Iris pigment epithelial cell (primary cell): ENCODE results near the gene CCSER2.
"Not testable (repeated sequence)": the region's sequence is repeated elsewhere in the genome, so short reads cannot be mapped to it uniquely, and the experiment has no call there.

Source experiments
- DNase-seq: peaks from one replicate; pipeline ENCODE4 v3.0.0-alpha.2; 2011; ENCODE audit warnings: low read depth

CCSER2 gene

DNA sequence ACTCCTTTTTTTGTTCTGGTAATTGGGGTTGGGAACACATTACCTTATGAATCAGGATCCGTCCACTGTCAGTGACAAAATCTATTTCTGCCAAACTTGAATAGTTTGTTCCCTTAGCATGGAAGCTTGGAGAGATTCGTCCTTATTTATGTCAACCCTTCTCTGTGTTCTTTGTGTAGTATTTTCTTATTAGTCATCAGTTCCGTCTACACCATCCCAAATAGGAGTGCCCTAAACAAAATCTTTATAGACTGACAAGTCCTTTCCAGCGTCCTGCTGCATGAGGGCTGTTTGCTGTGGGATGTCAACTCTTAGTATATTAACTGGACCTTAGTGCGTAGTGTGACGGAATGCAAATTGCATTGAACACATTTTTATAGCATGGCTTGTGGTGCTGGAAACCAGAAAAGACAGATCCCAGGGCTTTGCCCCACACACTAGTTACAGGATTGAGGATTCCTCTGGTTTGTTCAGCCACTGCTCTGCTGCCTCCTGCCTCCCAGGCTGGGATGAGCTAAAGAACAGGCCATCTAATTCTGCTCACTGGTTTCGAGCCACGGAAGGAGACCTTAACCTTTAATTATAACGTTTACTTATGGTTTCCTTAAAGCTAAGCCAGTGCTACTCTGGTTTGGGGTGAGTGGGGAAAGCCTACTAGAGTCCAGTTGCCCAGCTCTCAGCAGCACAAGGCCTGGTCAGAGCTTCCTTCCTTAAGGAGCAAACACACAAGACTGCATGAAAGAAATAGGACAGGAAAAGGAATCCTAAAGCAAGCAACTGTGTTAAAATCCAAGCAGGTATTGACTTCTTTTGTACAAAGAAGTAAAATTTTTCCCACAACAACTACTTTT is 194.4 kb downstream of the CCSER2 start:
- no peak for DNase-seq

DNA sequence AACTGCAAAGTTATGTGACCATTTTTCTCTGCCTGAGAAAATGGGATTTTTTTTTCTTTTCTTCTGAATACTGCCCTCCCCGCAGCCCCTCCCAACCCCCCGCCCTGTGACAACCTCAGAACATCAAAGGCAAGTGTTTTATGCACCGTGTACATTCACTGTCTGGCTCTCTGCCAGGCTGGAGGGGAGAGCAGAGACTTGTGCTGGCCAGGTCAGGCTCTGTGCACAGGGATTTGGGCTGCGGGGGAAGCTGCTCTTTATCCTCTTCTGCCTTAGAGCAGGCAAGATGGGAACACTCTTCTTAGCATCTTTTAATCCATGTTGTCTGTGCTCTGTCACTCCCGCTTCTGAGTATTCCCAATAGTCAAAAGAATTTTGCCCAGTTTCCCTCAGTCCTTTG is 195.1 kb downstream of the CCSER2 start:
- no peak for DNase-seq

DNA sequence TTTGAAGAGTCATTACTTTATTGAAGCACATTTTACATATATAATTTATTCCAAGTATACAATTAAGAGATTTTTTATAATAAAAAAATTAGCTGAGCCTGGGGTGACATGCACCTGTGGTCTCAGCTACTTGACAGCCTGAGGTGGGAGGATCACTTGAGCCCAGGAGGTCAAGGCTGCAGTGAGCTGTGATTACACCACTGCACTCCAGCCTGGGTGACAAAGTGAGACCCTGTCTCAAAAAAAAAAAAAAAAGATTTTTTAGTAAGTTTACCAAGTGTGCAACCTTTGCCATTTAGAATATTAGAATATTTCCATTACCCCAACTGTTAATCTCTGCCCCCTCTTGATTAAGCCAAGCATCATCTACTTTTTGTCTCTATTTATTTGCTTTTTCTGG is 196.0 kb downstream of the CCSER2 start:
- DNase-seq = no peak

DNA sequence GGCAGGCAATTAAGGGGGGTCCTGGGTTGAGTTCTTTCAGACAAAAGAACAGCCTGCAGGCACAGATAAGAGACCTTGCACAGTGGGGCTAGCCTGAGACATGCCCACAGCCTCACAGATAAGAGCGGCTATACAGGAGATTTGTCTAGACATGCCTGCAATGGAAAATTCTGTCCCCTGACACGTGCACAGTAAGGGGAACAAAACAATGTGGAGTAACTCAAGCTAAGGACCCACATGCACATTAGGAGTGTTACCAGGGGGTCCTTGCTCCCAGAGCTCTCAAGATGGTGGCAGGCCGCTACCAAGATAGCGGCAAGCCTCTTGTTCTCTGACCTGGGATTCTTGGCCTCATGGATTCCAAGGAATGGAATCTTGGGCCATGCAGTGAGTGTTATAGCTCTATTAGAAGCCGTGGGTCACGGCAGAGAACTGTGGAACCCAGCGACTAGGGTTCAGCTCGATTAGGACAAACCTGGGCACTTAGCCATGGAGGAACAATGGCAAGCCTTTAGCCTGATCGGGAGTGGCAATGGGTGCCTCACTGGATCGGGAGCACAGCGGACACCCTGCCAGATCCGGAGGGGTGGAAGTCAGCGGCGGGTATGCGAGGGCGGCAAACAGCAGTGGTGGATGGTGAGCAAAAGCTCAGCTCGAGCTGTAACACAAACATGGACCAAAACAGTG is 196.9 kb downstream of the CCSER2 start:
- DNase-seq = no peak

DNA sequence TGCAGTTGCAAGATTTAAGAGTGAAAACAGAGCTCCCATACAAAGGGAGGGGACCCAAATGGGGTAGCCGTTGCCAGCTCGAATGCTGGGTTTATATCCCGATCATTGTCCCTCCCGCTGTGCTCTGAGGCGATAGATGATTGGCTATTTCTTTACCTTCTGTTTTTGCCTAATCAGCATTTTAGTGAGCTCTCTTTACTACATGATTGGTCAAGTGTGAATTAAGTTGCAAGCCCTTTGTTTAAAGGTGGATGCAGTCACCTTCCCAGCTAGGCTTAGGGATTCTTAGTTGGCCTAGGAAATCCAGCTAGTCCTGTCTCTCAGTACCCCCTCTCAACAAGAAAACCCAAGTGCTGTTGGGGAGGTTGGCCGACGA is 197.4 kb downstream of the CCSER2 start:
- DNase-seq = not testable (repeated sequence)

DNA sequence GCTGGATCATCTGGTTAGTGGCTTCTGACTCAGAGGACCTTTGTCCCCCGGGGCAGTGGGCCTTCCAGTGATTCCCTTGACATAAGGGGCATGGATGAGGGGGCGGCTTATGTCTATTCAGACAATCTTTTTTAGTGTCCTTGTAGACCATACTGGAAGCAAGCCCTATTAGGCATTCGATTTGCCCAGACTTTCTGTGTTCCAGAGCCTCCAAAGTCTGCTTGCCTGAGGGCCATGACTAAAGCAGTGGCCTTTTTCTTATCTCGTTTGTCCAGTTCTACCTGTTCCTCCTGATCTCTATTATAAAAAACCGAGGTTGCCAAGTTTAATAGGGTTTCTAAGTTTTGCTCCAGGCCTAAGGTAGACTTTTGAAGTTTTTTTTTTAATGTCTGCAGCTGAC is 199.0 kb downstream of the CCSER2 start:
- not testable (repeated sequence) for DNase-seq

DNA sequence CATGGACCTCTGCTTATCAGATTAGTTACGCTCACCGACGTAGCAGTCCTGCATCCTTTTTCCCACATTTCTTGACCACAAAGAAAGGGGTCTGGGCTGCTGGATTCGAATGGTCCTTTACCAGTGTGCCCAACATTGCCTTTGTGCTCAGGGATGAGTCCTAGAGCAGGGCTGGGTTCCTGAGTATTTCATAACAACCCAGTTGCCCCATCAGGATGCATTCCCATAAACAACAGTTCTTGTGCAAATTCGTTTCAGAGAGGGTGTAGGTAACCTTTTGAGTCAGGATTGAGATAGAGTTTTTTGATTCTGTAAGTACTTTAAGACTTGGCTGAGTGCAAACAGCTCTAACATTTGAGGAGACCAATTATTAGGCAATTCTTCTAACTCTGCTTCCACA is 200.1 kb downstream of the CCSER2 start:
- not testable (repeated sequence) for DNase-seq

DNA sequence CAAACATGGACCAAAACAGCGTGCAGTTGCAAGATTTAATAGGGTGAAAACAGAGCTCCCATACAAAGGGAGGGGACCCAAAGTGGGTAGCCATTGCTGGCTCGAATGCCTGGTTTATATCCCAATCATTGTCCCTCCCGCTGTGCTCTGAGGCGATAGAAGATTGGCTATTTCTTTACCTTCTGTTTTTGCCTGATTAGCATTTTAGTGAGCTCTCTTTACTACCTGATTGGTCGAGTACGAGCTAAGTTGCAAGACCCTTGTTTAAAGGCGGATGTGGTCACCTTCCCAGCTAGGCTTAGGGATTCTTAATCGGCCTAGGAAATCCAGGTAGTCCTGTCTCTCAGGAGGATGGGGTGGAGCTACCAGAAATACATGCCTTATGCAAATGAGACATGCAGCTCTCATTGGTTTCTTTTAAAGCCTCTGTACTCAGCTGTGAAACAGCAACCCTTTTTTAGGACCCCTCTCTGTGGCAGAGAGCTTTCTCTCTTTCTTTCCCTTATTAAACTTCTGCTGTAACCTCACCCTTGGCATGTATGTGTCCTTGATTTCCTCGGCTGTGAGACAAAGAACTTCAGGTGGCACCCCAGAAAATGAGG is 202.4 kb downstream of the CCSER2 start:
- DNase-seq = no peak

DNA sequence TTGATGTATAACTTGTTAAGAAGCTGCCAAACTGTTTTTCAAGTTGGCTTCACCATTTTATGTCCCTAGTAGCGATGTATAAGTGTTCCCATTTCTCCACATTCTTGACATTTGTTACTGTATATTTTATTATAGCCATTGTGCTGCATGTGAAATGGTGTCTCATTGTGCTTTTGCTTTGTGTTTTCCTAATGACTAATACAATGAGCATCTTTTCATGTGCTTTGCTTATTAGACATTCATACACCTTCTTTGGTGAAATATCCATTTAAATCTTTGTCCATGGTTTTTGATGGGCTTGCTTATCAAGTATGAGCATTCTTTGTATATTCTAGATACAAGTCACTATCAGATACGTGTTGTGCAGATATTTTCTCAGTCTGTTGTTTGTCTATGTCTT is 203.0 kb downstream of the CCSER2 start:
- no peak for DNase-seq

DNA sequence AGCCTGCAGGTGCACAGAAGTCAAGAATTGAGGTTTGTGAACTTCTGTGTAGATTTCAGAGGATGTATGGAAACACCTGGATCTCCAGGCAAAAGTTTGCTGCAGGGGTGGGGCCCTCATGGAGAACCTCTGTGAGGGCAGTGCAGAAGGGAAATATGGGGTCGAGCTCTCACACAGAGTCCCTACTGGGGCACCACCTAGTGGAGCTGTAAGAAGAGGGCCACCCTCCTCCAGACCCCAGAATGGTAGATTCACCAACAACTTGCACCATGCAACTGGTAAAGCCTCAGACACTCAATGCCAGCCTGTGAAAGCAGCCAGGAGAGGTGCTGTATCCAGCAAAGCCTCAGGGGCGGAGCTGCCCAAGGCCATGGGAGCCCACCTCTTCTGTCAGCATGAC is 205.8 kb downstream of the CCSER2 start:
- no peak for DNase-seq

DNA sequence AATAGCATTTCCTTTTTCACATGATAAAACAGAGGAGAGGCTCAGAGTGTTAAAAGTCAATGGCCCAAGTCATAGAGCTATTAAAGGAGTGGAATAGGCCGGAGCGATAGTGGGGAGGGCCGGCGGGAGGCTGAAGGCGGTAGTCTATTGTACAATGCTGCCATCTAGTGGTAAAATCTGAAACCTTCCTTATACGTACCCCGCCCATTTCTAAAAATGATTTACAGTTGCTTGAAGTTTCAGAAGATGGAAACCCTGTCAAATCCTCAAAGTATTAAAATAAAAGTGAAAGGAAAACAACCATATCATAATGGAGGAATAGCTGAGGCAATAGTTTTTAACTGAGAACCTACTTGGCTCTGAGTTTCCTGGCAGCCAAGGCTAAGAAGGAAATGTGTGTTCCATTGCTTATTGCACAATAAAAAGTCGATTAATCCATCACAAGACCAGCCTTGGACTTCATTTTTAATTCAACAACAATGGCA is 209.1 kb downstream of the CCSER2 start:
- DNase-seq = peak; percentile 50

DNA sequence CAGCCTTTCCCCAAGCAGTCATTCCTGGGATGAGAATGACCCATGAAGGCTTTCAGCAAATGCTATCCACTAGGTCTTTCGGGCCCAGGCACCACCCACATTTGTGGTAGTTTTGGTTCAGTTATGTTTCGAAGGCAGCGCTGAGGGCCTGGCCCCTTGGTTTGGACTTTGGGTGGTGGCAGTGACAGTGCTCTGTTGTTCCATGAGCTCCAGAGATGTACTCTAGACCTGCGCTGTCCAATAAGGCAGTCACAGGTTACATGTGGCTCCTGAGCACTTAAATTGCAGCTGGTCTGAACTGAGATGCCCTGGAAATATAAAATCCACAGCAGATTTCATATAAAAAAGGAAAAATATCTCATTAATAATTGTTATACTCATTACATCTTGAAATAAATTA is 209.6 kb downstream of the CCSER2 start:
- DNase-seq = no peak

DNA sequence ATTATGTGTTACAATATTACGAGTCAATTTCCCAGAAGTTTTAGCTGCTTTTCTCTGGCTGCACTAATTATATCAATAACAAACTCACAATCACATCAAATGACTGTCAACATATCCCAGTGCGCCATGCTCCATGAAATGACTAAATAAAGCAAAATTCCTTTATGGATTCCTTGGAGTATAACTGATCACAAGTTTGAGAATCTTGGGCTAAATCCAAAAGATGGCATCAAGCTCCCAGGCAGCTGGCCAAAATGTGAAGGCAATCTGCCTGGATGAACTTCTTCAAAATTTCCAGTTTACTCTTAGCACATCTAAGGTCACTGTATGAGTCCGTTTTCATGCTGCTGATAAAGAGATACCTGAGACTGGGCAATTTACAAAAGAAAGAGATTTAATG is 210.8 kb downstream of the CCSER2 start:
- no peak for DNase-seq

DNA sequence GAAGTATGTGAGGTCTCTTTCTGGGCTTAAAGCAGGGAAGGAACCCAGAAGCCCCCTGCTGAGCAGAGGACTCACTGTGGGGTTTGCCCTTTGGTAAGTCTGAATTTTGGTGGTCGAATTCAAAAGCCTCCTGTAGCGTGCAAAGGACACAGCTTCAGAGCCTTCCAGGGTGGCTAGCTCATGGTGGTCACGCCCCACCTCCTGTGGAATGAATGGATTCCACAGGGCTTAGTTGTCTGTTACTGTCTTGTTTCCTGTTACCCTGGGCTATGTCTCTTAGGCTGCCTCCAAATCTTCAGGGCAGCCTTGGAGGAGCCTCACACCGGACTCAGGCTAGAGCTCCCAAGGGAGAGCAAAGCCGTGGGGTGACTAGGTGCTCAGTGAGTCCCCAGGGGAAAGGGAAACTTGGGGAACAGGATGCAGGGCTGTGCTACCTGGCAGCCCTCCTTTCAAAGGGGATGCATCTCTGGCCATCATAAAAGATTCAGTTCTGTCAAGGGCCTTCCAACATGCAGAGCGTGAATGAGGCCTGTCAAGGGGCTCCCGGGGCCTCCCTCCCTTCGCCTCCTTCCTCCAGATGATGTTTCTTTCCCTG is 211.7 kb downstream of the CCSER2 start:
- peak; percentile 78 for DNase-seq

DNA sequence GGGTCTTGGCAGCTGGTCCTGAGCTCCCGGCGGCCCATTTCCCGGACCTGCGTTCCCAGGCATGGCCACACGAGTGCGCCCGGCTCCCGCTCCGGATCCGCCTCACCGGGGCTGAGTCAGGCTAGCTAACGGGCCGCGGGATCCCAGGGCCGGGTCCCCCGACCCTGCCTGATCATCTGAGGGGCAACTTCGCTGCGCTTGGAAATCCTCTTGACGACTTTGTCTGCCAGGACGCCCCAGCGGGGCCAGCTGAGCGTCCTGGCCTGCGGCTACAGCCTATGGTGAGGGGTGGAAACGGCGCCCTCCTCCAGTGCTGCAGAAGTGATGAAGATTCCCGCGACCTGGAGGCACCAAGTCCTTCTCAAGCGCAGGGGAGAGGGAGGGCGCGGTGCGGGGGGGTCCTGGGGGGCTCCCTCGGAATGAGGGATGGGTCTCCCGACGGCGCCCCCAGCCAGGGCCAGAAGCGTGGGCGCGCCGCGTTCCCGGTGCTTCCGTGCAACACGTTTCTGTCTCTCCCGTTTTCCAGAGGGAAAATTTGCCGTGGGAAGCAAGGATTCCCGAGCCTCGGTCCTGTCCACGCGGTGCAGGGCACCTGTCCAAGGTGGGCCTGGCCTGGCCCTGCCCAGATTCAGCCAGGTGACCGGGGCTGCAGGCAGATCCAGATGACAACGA is 212.4 kb downstream of the CCSER2 start:
- DNase-seq = peak; percentile 59

DNA sequence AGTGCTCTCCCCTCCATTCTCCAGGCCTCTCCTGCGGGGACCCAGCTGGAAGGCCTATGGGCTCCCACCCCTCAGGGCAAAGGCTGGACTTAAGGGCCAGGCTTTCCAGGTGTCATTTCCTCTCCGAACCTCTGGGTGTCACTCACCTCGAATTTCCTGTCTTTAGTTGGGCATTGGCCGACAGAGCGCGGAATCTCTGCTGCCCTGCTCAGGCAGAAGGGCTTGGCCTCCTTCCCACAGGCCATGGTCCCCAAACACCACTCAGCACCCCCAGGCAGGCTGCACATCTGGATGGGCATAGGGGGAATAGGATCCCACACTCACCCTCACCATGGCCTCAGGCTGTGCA is 212.9 kb downstream of the CCSER2 start:
- DNase-seq = no peak

DNA sequence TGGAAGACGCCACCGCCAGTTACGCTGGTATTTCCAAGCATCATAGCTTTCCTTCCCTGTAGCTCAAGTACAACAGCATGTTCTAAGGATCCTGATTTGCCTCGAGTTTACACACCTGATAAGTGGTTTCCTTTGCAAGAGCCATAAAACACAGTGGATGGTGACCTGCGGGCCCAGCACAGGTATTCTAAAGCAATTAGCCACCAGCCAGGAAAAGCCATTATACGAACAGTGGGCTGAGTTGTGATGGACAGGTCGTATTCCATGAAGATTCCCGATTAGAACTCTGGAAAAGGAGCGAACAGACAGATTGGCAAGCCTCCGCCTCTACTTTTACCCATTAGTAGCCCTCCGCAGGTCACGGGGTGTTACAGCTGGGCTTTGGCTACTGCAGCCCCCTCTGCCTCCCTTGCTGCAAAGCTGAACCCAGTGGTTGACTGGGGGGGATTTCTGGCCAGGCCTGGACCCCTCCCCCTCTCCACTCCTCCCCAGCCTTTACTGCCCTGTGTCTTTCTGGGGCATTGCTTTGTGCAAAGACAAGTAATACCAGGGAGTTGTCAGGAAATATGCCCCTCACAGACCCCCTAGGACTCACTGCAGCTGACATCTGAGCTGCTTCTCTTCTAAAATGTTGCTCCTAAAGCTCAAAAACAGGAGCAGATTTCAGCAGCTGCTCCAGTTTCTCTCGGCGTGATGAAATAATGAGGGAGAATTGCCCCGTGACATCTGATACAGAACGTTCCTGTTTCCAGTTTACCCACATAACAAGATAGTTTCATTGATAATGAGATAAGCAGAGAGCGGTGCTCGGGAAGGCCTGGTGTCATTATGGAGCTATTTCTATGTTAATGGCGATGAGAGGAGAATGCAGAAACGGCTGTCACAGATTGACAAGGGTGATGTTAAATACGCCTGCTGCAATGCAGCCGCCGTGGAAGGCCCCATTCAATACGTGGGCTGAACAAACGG is 214.4 kb downstream of the CCSER2 start:
- DNase-seq = no peak

DNA sequence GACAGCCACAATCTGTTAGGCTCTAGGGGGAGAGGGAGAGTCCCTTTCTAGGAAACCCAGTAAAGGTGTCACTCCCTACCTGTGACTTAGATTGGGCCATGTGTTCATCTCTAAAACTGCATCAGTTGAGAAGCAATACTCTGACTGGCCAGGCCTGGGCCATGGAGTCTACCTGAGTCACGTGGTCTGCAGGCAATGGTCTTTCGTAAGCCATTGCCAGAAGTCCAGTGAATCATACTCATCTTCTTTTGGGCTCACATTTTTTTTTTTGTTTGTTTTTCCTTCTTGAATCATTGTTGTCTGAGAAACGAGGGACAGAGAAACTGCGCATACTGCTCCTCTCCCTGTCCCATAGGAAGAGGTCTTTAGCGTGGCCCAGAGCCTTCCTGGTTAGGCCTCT is 215.6 kb downstream of the CCSER2 start:
- no peak for DNase-seq

DNA sequence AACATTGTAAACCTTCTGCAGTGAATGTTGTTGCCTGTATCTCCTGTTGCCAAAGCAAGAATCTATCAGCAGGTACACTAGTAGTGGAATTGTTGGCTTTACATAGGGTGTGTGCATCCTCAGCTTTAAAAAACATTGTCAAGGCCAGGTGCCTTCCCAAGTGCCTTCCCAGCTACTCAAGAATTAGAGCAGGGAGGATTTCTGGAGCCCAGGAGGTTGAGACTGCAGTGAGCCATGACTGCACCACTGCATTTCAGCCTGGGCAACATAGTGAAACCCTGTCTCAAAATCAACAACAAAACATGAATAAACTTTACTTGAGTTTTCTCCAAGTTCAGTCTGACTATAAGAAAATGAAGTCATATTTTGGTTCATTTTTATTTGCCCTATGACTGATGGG is 217.3 kb downstream of the CCSER2 start:
- no peak for DNase-seq

DNA sequence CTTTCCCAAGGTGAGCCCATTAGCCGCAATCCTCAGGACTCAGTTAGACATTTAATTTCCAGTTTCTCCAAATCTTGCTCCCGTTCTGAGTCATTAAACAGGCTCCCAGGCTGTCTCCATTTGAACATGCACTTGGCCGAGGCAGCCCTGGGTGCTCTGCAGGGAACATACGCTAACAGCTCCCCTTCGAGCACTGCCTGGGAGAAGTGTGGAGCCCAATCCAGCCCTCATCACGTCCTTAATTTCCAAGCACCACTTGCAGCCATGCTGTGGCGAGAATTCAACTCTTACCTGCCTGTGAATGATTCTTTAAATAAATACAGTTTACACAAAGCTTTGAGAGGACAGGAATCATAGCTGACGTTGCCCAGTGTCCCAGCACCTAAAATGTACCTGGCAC is 218.2 kb downstream of the CCSER2 start:
- no peak for DNase-seq

DNA sequence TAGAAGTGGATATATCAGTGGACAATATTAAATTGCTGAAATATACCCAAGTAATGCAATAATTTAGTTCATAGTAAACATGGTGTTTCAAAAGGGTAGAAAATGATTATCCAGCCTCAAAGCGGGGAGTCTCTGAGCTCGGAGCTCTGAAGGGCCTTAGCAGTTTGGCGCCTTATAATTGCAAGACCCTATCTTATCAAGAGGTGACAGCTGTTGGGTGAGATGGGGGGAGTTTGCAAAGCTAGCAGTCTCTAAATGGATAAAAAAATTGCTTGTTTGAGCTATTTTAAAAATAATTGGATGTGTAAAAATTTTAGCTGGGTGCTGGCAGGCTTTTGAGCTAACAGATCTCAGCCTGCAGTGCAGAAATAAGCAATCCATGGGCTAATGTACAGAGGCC is 219.2 kb downstream of the CCSER2 start:
- no peak for DNase-seq
